GM19468 (cell line): ENCODE data around the gene TMEM17.

Experiments used
- ATAC-seq: cut with Tn5 transposase; IDR thresholded peaks from one replicate; pipeline ENCODE4 v1.9.1; 2021; ENCODE audit warnings: mild to moderate bottlenecking, moderate library complexity, moderate number of reproducible peaks; ENCODE audit not compliant: unreplicated experiment; ENCODE audit errors: extremely low read depth

The TMEM17 gene

GRCh38 chr2:62475172-62476011 is 30.6 kb downstream of the TMEM17 start:
- no peak for ATAC-seq

GRCh38 chr2:62474176-62474575 is 31.8 kb downstream of the TMEM17 start:
- ATAC-seq = no peak

DNA sequence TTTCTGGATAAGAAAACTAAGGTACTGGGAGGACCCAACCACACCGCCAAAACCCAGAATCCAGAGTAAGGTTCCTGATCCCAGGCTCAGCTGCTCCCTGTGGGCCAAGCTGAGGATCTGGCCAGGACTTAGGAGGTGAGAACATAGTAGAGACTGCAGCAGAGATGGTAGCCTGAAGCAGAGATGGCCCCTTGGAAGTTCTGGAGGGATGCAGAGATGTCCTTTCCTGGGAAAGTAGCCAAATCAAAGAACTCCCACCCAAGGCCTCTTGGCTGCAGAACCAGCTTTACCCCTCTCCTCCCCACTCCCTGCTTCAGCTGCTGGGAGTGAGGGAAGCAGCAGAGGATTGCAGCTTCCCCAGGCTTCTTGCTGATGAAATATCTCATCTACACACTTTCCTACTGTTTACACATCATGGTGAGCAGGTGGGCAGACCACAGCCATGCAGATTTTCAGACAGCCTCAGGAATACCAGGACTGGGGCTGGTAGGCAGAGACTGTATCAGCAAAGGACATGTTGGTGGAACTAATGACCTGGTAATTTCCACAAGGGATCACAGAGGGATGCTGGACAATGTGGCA is 32.7 kb downstream of the TMEM17 start:
- no peak for ATAC-seq

DNA sequence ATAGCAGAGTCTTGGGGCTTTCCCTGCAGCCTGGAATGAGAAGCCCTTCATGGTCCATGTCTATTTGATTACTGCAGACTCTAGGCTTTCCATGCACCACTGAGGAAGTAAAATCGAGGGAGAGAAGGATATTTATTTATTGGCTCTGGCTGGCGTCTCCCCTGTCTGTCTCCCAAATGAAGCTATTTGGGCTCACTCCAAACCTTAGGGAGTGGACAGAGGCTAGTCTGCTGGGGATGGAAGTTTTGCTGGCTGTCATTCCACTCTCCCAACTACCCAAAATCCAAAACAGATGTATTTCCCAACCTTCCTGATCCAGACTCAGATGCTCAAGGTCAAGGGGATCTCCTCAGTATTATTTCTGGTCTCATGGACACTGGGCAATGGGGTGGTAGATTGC is 33.7 kb downstream of the TMEM17 start:
- no peak for ATAC-seq

GRCh38 chr2:62471816-62472215 is 34.2 kb downstream of the TMEM17 start:
- no peak for ATAC-seq

- ATAC-seq = no peak
These were observed 34.6 kb downstream of the TMEM17 start for GRCh38 chr2:62471404-62471803.

DNA sequence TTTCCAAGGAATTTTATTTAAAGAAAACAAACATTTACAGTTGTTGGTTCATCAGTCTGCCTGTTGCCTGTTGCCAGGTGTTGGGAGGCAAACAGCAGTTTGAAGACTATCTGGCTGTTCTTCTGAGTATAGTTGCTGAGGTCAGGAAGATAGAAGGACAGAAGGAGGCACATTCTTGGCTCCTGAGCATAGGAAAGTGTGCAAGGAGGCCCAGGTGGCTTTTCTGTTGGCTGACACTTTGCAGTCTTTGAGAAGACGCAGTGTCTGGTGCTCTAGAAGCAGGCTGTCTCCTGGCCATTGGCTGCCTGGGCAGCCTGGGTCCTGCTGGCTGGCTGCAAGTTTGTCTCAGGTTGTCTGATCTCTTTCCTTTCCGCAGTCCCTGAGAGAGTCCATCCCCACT is 36.4 kb downstream of the TMEM17 start:
- no peak for ATAC-seq

- ATAC-seq = no peak
These were observed 36.9 kb downstream of the TMEM17 start for GRCh38 chr2:62469114-62469513.

GRCh38 chr2:62467475-62468321 is 38.3 kb downstream of the TMEM17 start:
- no peak for ATAC-seq

GRCh38 chr2:62467100-62467474 is 38.9 kb downstream of the TMEM17 start:
- ATAC-seq = no peak

- ATAC-seq = no peak
These were observed 39.5 kb downstream of the TMEM17 start for GRCh38 chr2:62466503-62466854.

DNA sequence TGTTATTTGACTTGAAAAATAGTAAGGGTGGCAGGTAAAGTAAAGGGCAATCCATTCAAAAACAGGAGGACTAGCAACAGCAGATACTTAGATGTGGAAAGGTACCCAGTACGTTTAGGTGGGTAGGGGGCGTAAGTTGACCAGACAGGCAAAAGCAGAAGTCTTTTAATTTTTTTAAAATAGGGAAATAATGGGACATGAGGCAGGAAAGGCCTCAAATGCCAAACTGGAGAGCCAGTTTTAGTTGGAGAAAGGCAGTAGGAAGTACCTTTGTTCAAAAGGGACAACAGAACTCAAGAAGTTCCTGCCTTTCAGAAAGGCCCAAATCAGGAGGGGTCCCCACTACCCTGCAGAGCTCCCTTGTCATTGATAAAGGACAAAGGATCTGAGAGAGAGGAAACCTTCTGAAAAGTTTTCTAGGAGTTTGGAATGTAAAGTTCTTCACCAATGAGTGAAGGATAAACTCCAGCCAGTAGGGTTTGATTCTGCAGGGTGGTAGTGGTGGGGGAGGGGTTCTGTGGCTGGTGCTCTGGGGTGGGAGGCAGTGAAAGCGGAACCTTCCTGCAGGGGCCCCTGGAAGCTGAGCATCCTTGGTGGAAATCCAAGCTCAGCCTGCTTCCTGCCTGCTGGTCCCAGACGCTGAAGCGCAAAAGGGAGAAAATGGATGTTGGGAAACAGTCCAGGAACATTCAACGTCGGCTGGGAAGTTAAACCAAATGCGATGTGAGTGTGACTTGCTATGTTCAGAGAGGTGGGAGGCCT is 40.1 kb downstream of the TMEM17 start:
- ATAC-seq = no peak

- ATAC-seq = no peak
These were observed 40.8 kb downstream of the TMEM17 start for GRCh38 chr2:62465039-62465740.

DNA sequence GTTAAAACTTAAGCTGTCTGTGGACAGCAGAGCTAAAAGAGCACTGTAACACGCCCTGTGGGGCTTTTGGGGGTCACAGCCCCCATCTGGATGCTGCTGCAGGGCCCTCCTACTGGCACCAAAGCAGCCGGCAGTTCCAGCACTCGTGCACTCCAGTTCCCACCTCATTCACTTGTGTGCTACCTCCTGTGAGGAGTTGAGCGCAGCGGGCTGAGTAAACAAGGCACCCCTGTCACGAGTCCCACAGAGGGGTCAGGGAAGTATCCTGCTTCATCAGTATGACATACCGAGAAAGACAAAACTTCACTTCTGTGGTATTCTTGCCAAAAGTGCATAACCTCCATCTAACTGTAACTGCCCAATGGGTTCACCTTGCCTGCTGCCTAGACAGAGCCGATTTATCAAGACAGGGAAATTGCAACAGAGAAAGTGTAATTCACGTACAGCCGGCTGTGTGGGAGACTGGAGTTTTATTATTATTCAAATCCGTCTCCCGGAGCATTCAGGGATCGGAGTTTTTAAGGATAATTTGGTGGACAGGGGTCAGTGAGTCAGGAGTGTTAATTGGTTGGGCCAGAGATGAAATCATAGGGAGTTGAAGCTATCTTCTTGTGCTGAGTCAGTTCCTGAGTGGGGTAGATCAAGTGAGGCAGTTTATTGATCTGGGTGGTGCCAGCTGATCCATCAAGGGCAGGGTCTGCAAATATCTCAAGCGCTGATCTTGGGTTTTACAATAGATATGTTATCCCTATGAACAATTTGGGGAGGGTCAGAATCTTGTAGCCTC is 41.6 kb downstream of the TMEM17 start:
- no peak for ATAC-seq

- no peak for ATAC-seq
These were observed 43.8 kb downstream of the TMEM17 start for GRCh38 chr2:62462211-62462610.

DNA sequence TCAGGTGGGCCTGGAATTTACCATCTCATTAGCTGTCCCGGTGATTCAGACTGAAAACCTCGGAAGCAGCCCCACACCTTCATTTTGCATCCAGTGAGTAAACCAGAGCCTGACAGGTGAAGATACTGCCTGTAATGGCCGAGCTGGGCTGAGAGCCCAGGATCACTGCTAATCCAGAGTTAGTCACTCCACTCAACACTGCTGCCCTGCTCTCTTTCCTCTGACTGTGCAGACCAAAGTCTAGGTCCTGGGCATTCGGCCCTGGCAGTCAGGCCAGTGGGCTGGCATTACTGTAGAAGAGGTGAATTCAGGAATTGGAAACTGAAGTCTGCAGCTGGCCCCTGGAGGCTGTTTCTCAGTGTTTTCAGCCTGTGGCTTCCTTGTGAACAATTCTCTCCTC is 44.3 kb downstream of the TMEM17 start:
- ATAC-seq = no peak

DNA sequence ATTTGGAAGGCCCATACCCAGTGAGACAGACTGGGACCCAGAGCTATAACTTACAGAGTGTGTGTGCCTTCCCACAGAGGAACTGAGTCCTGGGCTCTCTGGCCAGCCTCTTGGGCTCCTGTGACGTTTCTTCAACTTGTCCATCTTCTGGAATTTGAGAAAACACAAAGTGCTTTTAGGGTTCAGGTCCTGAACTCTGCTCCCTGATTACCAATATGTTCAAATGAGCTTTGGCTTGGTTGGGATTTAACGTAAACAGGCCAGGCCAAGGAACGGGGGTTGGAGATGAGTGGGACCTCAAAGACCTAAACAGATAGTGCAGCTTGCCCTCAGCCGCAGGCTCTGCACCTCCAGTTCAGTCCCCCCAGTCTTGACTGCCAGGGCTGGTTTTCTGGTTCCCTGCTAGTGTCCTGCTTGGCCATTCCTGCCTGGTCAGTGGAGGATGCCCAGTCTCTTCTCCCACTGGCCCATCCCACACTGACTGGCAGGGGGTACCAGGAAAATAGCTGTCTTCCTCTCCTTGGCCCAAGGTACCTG is 44.9 kb downstream of the TMEM17 start:
- no peak for ATAC-seq

DNA sequence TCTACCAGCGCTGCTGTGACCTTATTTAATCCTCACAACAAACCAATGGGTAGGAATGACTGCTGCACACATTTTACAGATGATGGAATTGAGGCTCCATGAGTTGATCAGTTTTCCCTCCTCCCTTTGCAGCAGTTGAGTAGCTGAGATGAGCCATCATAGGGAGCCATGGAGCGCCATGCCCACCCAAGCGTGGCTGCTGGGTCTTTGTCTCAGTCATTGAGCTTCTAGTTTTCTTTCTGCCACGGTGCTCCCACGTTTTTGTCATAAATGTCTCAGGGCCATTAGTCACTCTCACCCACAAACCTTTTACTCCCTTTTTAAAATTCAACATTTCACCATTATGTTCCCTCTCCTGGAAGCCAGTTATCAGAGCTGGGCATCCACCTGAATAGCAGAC is 45.8 kb downstream of the TMEM17 start:
- ATAC-seq = no peak

DNA sequence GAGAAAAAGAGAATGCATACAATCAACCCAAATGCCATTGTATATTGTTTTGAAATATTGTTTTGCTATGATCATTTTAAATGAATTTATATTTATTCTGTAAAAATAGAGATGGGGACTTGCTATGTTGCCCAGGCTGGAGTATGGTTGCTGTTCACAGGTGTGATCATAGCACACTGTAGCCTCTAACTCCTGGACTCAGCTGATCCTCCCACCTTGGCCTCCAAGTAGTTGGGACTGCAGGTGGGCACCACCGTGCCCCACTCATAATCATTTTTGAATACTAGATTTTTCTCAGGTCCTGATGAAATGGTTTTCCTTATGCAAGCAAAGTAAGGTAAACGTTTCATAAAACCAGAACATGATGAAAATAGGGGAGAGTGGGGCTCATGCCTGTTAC is 46.3 kb downstream of the TMEM17 start:
- no peak for ATAC-seq
